ENCODE data around the gene HMCN2.
"Not testable (repeated sequence)": the region's sequence is repeated elsewhere in the genome, so short reads cannot be mapped to it uniquely, and the experiment has no call there.

Gene HMCN2

DNA sequence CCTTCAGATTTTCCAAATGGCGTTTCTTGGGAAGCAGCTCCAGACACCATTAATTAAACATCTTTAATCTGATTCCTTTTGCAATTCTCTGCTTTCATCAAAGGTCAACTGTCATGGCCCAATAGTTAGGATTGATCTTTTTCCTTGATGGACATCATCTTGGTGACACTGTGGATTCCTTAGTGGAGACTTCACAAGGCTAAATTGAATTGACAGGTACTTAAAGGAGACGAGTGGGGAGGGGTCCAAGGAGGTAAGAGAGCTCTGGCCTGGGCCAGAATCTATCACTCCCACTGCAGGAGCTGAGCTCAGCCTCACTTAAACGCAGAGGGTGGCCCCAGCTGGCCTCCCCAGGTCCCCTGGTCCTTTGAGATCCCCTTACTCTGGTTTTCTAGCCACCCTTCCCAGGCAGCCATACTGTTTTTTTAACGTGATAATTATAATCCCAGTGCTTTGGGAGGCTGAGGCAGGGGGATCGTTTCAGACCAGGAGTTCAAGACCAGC, 9.9 kb upstream of the HMCN2 start:
- TF ChIP-seq, protein P1, sequence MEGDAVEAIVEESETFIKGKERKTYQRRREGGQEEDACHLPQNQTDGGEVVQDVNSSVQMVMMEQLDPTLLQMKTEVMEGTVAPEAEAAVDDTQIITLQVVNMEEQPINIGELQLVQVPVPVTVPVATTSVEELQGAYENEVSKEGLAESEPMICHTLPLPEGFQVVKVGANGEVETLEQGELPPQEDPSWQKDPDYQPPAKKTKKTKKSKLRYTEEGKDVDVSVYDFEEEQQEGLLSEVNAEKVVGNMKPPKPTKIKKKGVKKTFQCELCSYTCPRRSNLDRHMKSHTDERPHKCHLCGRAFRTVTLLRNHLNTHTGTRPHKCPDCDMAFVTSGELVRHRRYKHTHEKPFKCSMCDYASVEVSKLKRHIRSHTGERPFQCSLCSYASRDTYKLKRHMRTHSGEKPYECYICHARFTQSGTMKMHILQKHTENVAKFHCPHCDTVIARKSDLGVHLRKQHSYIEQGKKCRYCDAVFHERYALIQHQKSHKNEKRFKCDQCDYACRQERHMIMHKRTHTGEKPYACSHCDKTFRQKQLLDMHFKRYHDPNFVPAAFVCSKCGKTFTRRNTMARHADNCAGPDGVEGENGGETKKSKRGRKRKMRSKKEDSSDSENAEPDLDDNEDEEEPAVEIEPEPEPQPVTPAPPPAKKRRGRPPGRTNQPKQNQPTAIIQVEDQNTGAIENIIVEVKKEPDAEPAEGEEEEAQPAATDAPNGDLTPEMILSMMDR (IDR thresholded peaks at IDR 0.05; ENCODE audit: control insufficient read depth, insufficient read depth, low read depth, low read length, missing control alignments) = no peak
- DNase-seq (ENCODE audit: low read depth) = no peak
- no peak overlapping the region for H3K4me3 ChIP-seq (ENCODE audit: control insufficient read depth, low read depth, low read length)

DNA sequence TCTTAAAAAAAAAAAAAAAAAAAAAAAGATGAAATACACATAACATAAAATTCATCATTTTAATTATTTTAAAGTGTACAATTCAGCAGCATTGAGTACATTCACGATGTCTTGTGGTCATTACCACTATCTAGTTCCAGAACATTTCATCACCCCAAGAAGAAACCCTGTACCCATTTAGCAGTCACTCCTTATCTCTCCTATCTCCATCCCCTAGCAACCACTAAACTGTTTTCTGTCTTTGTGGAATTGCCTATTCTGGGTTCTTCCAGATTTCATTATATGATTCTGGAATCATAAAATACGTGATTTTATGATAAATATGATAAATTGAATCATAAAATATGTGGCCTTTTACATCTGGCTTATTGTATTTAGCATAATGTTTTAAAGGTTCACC, 8.9 kb upstream of the HMCN2 start:
- H3K4me3 ChIP-seq (ENCODE audit: control insufficient read depth, low read depth, low read length) = no peak overlapping the region
- TF ChIP-seq, protein P1 (IDR thresholded peaks at IDR 0.05; ENCODE audit: control insufficient read depth, insufficient read depth, low read depth, low read length, missing control alignments) = no peak
- DNase-seq (ENCODE audit: low read depth) = no peak

DNA sequence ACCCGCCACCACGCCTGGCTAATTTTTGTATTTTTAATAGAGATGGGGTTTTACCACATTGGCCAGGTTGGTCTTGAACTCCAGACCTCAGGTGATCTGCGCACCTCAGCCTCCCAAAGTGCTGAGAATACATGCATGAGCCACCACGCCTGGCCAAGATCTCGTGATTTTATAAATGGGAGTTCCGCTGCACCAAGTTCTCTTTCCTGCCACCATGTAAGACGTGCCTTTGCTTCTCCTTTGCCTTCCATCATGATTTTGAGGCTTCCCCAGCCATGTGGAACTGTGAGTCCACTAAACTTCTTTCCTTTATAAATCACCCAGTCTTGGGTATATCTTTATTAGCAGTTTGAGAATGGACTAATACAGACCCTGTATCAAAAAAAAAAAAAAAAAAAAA, 7.4 kb upstream of the HMCN2 start:
- DNase-seq (ENCODE audit: low read depth); H3K4me3 ChIP-seq (ENCODE audit: control insufficient read depth, low read depth, low read length): not testable (repeated sequence)

DNA sequence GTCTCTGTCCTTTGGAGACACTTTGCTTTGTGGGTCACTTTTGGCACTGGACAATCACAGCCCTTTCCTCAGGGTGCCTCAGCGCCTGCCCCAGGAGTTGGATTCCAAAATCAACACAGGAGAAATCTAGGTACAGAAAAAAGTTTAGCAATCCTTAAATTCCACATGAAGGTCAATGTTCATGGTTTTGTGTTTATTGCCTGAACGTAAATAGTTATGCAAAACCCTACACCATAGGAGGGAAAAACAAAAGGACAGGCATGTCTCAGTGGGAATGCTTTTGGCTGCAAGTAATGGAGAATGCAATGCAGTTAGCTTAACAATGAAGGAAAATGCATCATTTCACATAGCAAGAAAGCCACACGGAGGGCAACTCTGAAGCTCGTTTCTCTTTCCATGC, 6.5 kb upstream of the HMCN2 start:
- TF ChIP-seq, protein P1 (IDR thresholded peaks at IDR 0.05; ENCODE audit: control insufficient read depth, insufficient read depth, low read depth, low read length, missing control alignments) = no peak
- no peak for DNase-seq (ENCODE audit: low read depth)
- H3K4me3 ChIP-seq (ENCODE audit: control insufficient read depth, low read depth, low read length) = no peak overlapping the region

DNA sequence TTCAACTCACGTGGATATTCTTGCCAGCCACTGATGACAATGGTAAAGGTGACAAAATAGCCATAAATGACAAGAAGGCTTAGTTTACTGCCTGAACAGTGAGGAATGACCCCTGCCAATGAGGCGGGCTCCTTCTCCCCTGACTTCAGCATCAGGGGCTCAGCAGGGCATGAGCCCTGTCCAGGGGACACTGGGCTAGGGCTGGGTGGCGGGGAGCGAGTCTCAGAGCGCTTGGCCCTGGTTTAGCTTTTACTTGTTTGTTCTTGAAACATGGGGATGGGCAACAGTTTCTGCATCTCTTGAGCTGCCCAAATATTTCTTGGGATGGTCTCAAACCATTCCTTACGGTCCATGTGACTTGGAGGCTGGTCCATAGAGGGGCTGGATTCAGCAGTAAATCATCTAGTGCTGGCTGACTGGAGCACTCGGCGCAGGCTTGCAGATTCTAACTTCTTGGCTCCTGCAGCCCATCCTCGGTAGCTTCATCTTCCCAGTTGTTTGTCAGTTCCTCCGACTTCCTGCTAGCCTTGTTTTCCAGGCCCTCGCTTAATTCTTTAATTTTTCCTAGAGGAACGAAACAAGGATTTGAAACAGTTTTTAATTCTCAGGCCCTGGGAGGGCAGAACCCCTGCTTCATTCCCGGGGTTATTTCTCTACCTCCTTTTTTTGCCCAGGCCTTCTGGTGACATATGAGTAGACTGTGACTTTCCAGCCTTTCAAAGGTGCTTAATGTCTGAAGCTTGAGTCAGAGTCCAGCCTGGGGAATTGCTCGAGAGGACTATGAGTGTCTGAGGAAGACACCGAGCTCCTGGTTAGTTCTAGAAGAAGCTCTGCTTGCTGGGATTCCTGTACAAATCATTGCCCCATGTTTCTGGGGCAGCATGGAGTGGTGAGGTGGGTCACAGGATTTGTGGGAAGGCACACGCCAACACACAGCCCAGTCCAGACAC, 4.5 kb upstream of the HMCN2 start:
- TF ChIP-seq, protein P1 (IDR thresholded peaks at IDR 0.05; ENCODE audit: control insufficient read depth, insufficient read depth, low read depth, low read length, missing control alignments) = no peak
- H3K4me3 ChIP-seq (ENCODE audit: control insufficient read depth, low read depth, low read length) = no peak overlapping the region
- no peak for DNase-seq (ENCODE audit: low read depth)

DNA sequence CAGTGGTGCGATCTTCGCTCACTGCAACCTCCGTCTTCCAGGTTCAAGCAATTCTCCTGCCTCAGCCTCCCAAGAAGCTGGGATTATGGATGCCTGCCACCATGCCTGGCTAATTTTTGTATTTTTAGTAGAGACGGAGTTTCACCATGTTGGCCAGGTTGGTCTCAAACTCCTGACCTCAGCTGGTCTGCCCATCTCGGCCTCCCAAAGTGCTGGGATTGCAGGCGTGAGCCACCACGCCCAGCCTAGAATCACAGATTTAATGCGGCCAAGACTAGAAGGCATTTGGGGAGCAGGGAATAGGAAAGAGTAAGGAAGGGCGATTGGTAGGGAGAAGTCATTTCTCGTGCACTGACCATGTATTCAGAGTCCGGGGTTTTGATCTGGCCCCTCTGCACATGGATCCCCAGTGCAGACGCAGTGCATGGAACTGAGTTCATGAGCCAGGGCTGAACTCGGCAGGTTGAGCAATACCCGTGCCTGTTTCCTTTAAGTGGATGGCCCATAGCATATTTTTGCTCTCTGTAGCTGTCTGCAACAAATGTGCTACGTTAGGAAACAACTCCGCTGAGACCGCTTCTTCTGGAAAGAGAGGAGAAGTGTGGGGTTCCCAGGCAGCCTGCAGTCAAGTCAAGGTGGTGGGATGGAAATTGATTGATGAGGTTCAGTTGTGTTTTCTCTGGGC, 3.4 kb upstream of the HMCN2 start:
- H3K4me3 ChIP-seq (ENCODE audit: control insufficient read depth, low read depth, low read length) = no peak overlapping the region
- TF ChIP-seq, protein P1 (IDR thresholded peaks at IDR 0.05; ENCODE audit: control insufficient read depth, insufficient read depth, low read depth, low read length, missing control alignments) = no peak
- no peak for DNase-seq (ENCODE audit: low read depth)

DNA sequence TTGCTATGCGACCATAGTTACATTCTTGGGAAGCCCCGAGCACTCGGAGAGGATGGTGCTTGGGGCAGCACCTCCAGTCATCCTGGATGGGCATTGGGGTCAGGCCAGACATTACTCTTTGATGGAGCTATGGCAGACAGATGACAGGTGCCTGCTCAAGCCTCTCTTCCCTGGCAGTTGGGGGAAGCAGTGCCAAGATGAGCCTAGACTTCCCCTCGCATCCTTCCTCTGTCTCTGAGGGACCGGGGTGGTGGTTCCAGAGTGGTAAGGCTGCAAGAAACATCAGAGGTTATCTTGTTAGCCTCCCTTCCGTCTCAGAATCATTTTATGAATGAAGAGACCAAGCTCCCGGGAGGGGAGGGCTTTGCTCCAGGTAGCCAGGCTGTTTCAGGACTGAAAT, 2.8 kb upstream of the HMCN2 start:
- no peak for DNase-seq (ENCODE audit: low read depth)
- TF ChIP-seq, protein P1 (IDR thresholded peaks at IDR 0.05; ENCODE audit: control insufficient read depth, insufficient read depth, low read depth, low read length, missing control alignments) = no peak
- no peak overlapping the region for H3K4me3 ChIP-seq (ENCODE audit: control insufficient read depth, low read depth, low read length)
